Neuronal stem cell (in vitro differentiated cells): ENCODE results near the gene SLC18B1.

Experiments
- DNase-seq: peaks from one replicate; pipeline ENCODE4 v3.0.0-alpha.2; 2013; ENCODE audit warnings: low spot score
- H2AFZ ChIP-seq: one replicate; pipeline ENCODE4 v1.6.1; 2013; ENCODE audit warnings: mild to moderate bottlenecking, low read length, inconsistent platforms
- H2AK5ac ChIP-seq: 2 replicates; pipeline ENCODE4 v1.6.1; 2013; ENCODE audit warnings: low read depth, mild to moderate bottlenecking, inconsistent platforms, low read length, moderate library complexity, mixed read lengths
- H2BK120ac ChIP-seq: 2 replicates; pipeline ENCODE4 v1.6.1; 2013; ENCODE audit warnings: low read depth, mild to moderate bottlenecking, inconsistent platforms, low read length, moderate library complexity, mixed read lengths
- H2BK12ac ChIP-seq: one replicate; pipeline ENCODE4 v1.6.1; 2013; ENCODE audit warnings: low read length, inconsistent platforms
- H2BK15ac ChIP-seq: 2 replicates; pipeline ENCODE4 v1.6.1; 2013; ENCODE audit warnings: mild to moderate bottlenecking, low read length, inconsistent platforms, mixed read lengths
- H2BK5ac ChIP-seq: one replicate; pipeline ENCODE4 v1.6.1; 2013; ENCODE audit warnings: inconsistent platforms, mild to moderate bottlenecking, low read length, moderate library complexity
- H3K14ac ChIP-seq: one replicate; pipeline ENCODE4 v1.6.1; 2013; ENCODE audit warnings: low read length, inconsistent platforms
- H3K18ac ChIP-seq: 2 replicates; pipeline ENCODE4 v1.6.1; 2013; ENCODE audit warnings: low read length, inconsistent platforms
- H3K23ac ChIP-seq: 2 replicates; pipeline ENCODE4 v1.6.1; 2013; ENCODE audit warnings: low read depth, mild to moderate bottlenecking, mixed read lengths, low read length, inconsistent platforms; ENCODE audit not compliant: poor library complexity
- H3K27ac ChIP-seq: replicated peaks from 3 replicates; pipeline ENCODE4 v1.5.1; 2013; ENCODE audit warnings: low read length, inconsistent platforms
- H3K27me3 ChIP-seq, 3 experiments: 2 replicates each; pipeline ENCODE4 v1.6.1; 2013; ENCODE audit warnings: low read length in 3 of 3, mild to moderate bottlenecking in 2 of 3, inconsistent platforms in 1 of 3, low read depth in 1 of 3, mixed read lengths in 1 of 3, moderate library complexity in 1 of 3; ENCODE audit not compliant: control insufficient read depth in 3 of 3, insufficient read depth in 3 of 3
- H3K36me3 ChIP-seq, 2 donors: replicated peaks in 1 of 2; 2 replicates each; pipeline ENCODE4 v1.6.1; 2013; ENCODE audit warnings: low read length in 2 of 2; ENCODE audit not compliant: control insufficient read depth in 2 of 2, insufficient read depth in 2 of 2
- H3K4ac ChIP-seq: 2 replicates; pipeline ENCODE4 v1.6.1; 2013; ENCODE audit warnings: inconsistent platforms, mild to moderate bottlenecking, low read length, moderate library complexity
- H3K4me1 ChIP-seq, 2 donors: 1 replicate in 1 of 2; 2 replicates in 1 of 2; pipeline ENCODE4 v1.6.1; 2013; ENCODE audit warnings: low read length in 2 of 2, low read depth in 1 of 2; ENCODE audit not compliant: control insufficient read depth in 2 of 2, insufficient read depth in 1 of 2
- H3K4me2 ChIP-seq: one replicate; pipeline ENCODE4 v1.6.1; 2013; ENCODE audit warnings: mild to moderate bottlenecking, low read length, inconsistent platforms; ENCODE audit not compliant: insufficient read depth, poor library complexity, severe bottlenecking
- H3K4me3 ChIP-seq, 2 donors: 2 replicates each; pipeline ENCODE4 v1.5.1; 2013; ENCODE audit warnings: low read length in 2 of 2, mild to moderate bottlenecking in 2 of 2, inconsistent platforms in 1 of 2, moderate library complexity in 1 of 2
- H3K79me1 ChIP-seq: one replicate; pipeline ENCODE4 v1.6.1; 2013; ENCODE audit warnings: low read depth, mild to moderate bottlenecking, inconsistent platforms, low read length, moderate library complexity
- H3K9ac ChIP-seq: one replicate; pipeline ENCODE4 v1.6.1; 2013; ENCODE audit warnings: mild to moderate bottlenecking, low read depth, low read length, inconsistent platforms; ENCODE audit not compliant: poor library complexity
- H3K9me3 ChIP-seq, 2 donors: replicated peaks in 1 of 2; 2 replicates each; pipeline versions ENCODE3 to v1.6.1; 2013; ENCODE audit warnings: low read length in 2 of 2, mild to moderate bottlenecking in 2 of 2, inconsistent platforms in 1 of 2, low read depth in 1 of 2, mixed read lengths in 1 of 2, moderate library complexity in 1 of 2; ENCODE audit not compliant: control insufficient read depth in 2 of 2, insufficient read depth in 1 of 2
- H4K8ac ChIP-seq: one replicate; pipeline ENCODE4 v1.6.1; 2013; ENCODE audit warnings: low read depth, mild to moderate bottlenecking, inconsistent platforms, low read length, moderate library complexity
- H4K91ac ChIP-seq: one replicate; pipeline ENCODE4 v1.6.1; 2013; ENCODE audit warnings: low read length, low read depth, mild to moderate bottlenecking, inconsistent platforms; ENCODE audit not compliant: poor library complexity
- WGBS, 2 donors: extraction: QIAGEN DNeasy Blood & Tissue Kit; methylation state at CpG; one replicate each; pipeline ENCODE4 v1.1.7; 2013; ENCODE audit warnings: missing lambda C conversion rate in 2 of 2, mixed read lengths in 1 of 2; ENCODE audit not compliant: insufficient read length in 2 of 2, insufficient replicate concordance in 1 of 2; ENCODE audit errors: extremely low coverage in 2 of 2; 5-methylcytosine and 5-hydroxymethylcytosine counted together

SLC18B1 gene

DNA sequence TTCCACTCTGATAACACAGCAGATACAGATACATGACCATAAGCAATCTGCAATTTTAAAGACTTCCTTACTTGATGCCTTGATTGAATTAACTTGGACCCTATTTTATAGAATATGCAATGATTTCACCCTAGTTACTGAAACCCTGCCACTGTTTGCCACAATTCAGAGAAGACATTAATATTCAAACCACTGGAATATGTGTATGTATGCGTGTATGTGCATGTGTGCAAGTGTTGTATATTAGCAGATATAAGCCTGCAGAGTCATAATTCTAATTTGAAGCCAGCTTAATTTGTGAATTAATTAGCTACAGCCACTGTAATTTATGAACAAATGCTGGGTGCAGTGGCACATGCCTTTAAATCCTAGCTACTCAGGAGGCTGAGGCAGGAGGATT is 50.0 kb downstream of the SLC18B1 start:
- Histone ChIP-seq H2AFZ (no peak overlapping the region), H3K36me3 (no peaks in the 10 kb centered on the region), H4K8ac (no peak overlapping the region), H2BK12ac (no peak overlapping the region), H3K79me1 (no peaks in the 10 kb centered on the region), H3K23ac (no peak overlapping the region), H2BK15ac (no peak overlapping the region), H3K14ac (no peak overlapping the region), H3K27ac (no peak overlapping the region), H3K18ac (no peak overlapping the region), H3K9me3 (no peaks in the 10 kb centered on the region), H3K4me2 (no peak overlapping the region), H3K4me3 (no peak overlapping the region), H2BK120ac (no peak overlapping the region), H3K4me1 (no peaks in the 10 kb centered on the region), H3K4ac (no peak overlapping the region), H2BK5ac (no peak overlapping the region), H4K91ac (no peak overlapping the region), H3K27me3 (no peaks in the 10 kb centered on the region), H2AK5ac (no peak overlapping the region), H3K9ac (no peak overlapping the region)
- no peak for DNase-seq
- WGBS, 2 donors, result no CpG with 5 or more reads among the region's 1 CpG

DNA sequence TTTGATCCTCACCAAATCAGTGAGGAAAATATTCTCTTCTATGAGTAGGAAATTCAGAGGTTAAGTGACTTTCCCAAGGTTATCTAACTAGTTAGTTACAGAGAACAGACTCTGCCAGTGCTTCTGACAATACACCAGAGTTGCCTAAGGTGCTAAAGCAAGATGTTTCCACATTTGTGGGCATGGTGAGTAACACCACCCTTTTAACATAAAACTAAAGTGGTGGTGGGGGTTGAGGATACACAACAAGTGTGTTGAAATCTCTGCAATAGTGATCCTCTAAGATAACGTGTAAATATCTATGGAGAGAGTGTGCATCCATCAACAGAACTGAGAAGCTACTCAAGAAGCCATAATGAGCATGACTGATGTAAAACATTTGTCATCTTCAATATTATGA is 52.4 kb downstream of the SLC18B1 start:
- Histone ChIP-seq H3K9ac (no peak overlapping the region), H3K4me3 (no peak overlapping the region), H3K36me3 (no peaks in the 10 kb centered on the region), H3K27me3 (no peaks in the 10 kb centered on the region), H4K91ac (no peak overlapping the region), H3K27ac (no peak overlapping the region), H3K9me3 (no peaks in the 10 kb centered on the region), H2BK120ac (no peak overlapping the region), H4K8ac (no peak overlapping the region), H2BK15ac (no peak overlapping the region), H2BK5ac (no peak overlapping the region), H2BK12ac (no peak overlapping the region), H3K4me1 (no peaks in the 10 kb centered on the region), H3K14ac (no peak overlapping the region), H2AK5ac (no peak overlapping the region), H3K23ac (no peak overlapping the region), H3K18ac (no peak overlapping the region), H3K4me2 (no peak overlapping the region), H3K79me1 (no peaks in the 10 kb centered on the region), H2AFZ (no peak overlapping the region), H3K4ac (no peak overlapping the region)
- no peak for DNase-seq
- WGBS, 2 donors, result no CpG with 5 or more reads among the region's 1 CpG

DNA sequence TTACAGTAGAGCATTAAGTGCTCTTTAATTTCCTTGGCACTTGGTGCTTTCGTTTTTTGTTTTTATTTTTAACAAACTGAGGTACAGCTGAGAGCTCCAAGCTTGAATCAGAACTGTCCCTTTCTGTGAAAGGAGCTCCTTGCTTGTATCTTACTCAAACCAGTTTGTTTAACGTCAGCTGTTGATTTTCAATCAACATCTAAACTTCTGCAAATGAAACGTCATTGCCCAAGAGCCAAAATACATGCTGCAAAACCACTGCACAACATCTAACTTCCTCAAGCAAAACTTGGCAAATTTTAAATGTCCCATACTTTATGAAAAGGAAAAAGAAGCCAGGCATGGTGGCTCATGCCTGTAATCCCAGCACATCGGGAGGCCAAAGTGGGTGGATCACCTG is 55.9 kb downstream of the SLC18B1 start:
- no peak overlapping the region for H3K18ac ChIP-seq
- H3K4me3 ChIP-seq, result no peak overlapping the region
- H2AFZ ChIP-seq, result no peak overlapping the region
- H4K91ac ChIP-seq, result no peak overlapping the region
- no peak overlapping the region for H3K14ac ChIP-seq
- H2BK120ac ChIP-seq, result no peak overlapping the region
- no peak overlapping the region for H2BK15ac ChIP-seq
- H3K4me1 ChIP-seq, result no peaks in the 10 kb centered on the region
- no peak overlapping the region for H3K9ac ChIP-seq
- no peak overlapping the region for H3K4ac ChIP-seq
- H2AK5ac ChIP-seq, result no peak overlapping the region
- H2BK5ac ChIP-seq, result no peak overlapping the region
- H3K36me3 ChIP-seq, result no peaks in the 10 kb centered on the region
- no peak overlapping the region for H3K23ac ChIP-seq
- H3K27ac ChIP-seq, result no peak overlapping the region
- no peak overlapping the region for H4K8ac ChIP-seq
- WGBS, 2 donors, result no CpG with 5 or more reads among the region's 4 CpGs
- DNase-seq, result no peak
- H3K4me2 ChIP-seq, result no peak overlapping the region
- H3K27me3 ChIP-seq, result peaks cover 0 to 2% (median 0%) of the 10 kb centered on the region in 3 experiments
- H2BK12ac ChIP-seq, result no peak overlapping the region
- no peaks in the 10 kb centered on the region for H3K9me3 ChIP-seq
- H3K79me1 ChIP-seq, result no peaks in the 10 kb centered on the region

DNA sequence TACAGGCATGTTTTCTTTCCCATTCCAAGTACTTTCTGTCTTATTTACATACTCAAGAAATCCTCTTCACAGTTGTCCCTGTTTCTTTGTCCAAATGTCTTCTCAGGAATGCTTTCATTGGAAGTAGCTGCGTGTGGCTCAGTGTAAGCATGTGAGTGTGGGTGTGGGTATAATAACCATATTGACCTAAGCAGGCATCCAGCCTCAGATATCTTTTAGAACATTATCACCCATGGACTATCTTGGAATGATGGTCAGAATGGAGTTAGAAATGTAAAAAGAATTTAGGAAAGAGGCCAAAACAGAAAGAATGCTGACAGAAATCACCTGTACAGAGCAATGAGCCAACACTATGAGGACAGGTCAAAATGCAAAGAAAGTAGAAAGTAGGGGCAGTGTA is 57.2 kb downstream of the SLC18B1 start:
- H3K14ac ChIP-seq, result no peak overlapping the region
- no peak overlapping the region for H4K91ac ChIP-seq
- no peak overlapping the region for H4K8ac ChIP-seq
- no peak overlapping the region for H2BK5ac ChIP-seq
- no peak overlapping the region for H2BK120ac ChIP-seq
- no peaks in the 10 kb centered on the region for H3K9me3 ChIP-seq
- H3K4ac ChIP-seq, result no peak overlapping the region
- H2AK5ac ChIP-seq, result no peak overlapping the region
- no peaks in the 10 kb centered on the region for H3K79me1 ChIP-seq
- no peak overlapping the region for H3K18ac ChIP-seq
- H3K27ac ChIP-seq, result no peak overlapping the region
- no peak overlapping the region for H3K4me3 ChIP-seq
- no peak overlapping the region for H3K23ac ChIP-seq
- peaks cover 0 to 2% (median 0%) of the 10 kb centered on the region in 3 experiments for H3K27me3 ChIP-seq
- no peak overlapping the region for H3K9ac ChIP-seq
- H2AFZ ChIP-seq, result no peak overlapping the region
- no peak overlapping the region for H3K4me2 ChIP-seq
- DNase-seq, result no peak
- no peaks in the 10 kb centered on the region for H3K36me3 ChIP-seq
- no CpG with 5 or more reads among the region's 1 CpG for WGBS, 2 donors
- no peak overlapping the region for H2BK15ac ChIP-seq
- no peak overlapping the region for H2BK12ac ChIP-seq
- H3K4me1 ChIP-seq, result no peaks in the 10 kb centered on the region
